Measurements from ENCODE around the gene IL21R.

- TF ChIP-seq POLR2A (IDR thresholded peaks at IDR 0.05; ENCODE audit: low read depth, low read length) (no peak), TAF1 (IDR thresholded peaks at IDR 0.05; ENCODE audit: low read depth, low read length) (no peak), POLR2AphosphoS5 (IDR thresholded peaks at IDR 0.05; ENCODE audit: low read depth, low read length) (no peak)
Measured at GRCh38 chr16:27500801-27501200, 98.8 kb downstream of the IL21R start.

Data from GM12891 (cell line).